Measurements from ENCODE around the gene DDX56.
"Not testable (repeated sequence)": the region's sequence is repeated elsewhere in the genome, so short reads cannot be mapped to it uniquely, and the experiment has no call there.

The DDX56 gene

GRCh38 chr7:44563171-44563679 is 10.5 kb downstream of the DDX56 start:
- DNase-seq (ENCODE audit: low read depth), result no peak

GRCh38 chr7:44562622-44562962 is 11.1 kb downstream of the DDX56 start:
- DNase-seq (ENCODE audit: low read depth), result not testable (repeated sequence)

- no peak for DNase-seq (ENCODE audit: low read depth)
These were observed 11.6 kb downstream of the DDX56 start for GRCh38 chr7:44561962-44562621.

GRCh38 chr7:44561481-44561880 is 12.2 kb downstream of the DDX56 start:
- no peak for DNase-seq (ENCODE audit: low read depth)

- DNase-seq (ENCODE audit: low read depth), result no peak
These were observed 14.2 kb downstream of the DDX56 start for GRCh38 chr7:44559485-44559884.

- DNase-seq (ENCODE audit: low read depth), result no peak
These were observed 16.2 kb downstream of the DDX56 start for GRCh38 chr7:44557485-44557884.

GRCh38 chr7:44555350-44555749 is 18.4 kb downstream of the DDX56 start:
- DNase-seq (ENCODE audit: low read depth), result no peak

GRCh38 chr7:44552473-44553005 is 21.2 kb downstream of the DDX56 start:
- not testable (repeated sequence) for DNase-seq (ENCODE audit: low read depth)

GRCh38 chr7:44549457-44549856 is 24.3 kb downstream of the DDX56 start:
- no peak for DNase-seq (ENCODE audit: low read depth)

GRCh38 chr7:44548893-44549292 is 24.8 kb downstream of the DDX56 start:
- DNase-seq (ENCODE audit: low read depth), result no peak

- DNase-seq (ENCODE audit: low read depth), result no peak
These were observed 26.0 kb downstream of the DDX56 start for GRCh38 chr7:44547536-44548231.

- no peak for DNase-seq (ENCODE audit: low read depth)
These were observed 31.7 kb downstream of the DDX56 start for GRCh38 chr7:44541876-44542610.

- no peak for DNase-seq (ENCODE audit: low read depth)
These were observed 32.5 kb downstream of the DDX56 start, which contains the start of gene NPC1L1 for GRCh38 chr7:44541028-44541869. NPC1L1 (minus strand) TSS chr7:44541330; CDS start chr7:44541259, 71 bp downstream.

GRCh38 chr7:44540592-44541027 is 33.1 kb downstream of the DDX56 start:
- DNase-seq (ENCODE audit: low read depth), result no peak

GRCh38 chr7:44539669-44540506 is 33.8 kb downstream of the DDX56 start:
- no peak for DNase-seq (ENCODE audit: low read depth)

- DNase-seq (ENCODE audit: low read depth), result no peak
These were observed 34.7 kb downstream of the DDX56 start for GRCh38 chr7:44538798-44539668.

- no peak for DNase-seq (ENCODE audit: low read depth)
These were observed 35.5 kb downstream of the DDX56 start for GRCh38 chr7:44538093-44538797.

GRCh38 chr7:44537442-44537841 is 36.3 kb downstream of the DDX56 start:
- no peak for DNase-seq (ENCODE audit: low read depth)

- DNase-seq (ENCODE audit: low read depth), result no peak
These were observed 37.6 kb downstream of the DDX56 start for GRCh38 chr7:44536090-44536489.

Measured in stimulated activated CD8-positive, alpha-beta memory T cell treated with anti-CD3 and anti-CD28 coated beads, Interleukin-12 subunit alpha, Interleukin-12 subunit beta, amount 100 ng/mL, for 1 hour (primary cell).